SK-N-SH treated with all-trans-retinoic acid at 6 μM for 48 hours (cell line): ENCODE data around the gene TNS1.

Source experiments
- ARNTL ChIP-seq: fragments of 450-650 bp; formaldehyde crosslinking; IDR thresholded peaks from 2 replicates; pipeline ENCODE4 v1.5.0; 2020; ENCODE audit warnings: low read depth, mild to moderate bottlenecking, moderate library complexity, borderline replicate concordance
- ESRRG ChIP-seq: fragments of 250-450 bp; sonication (Bioruptor Pico); IDR thresholded peaks from 2 replicates; pipeline ENCODE4 v1.6.1; 2021; ENCODE audit warnings: mild to moderate bottlenecking
- OSR1 ChIP-seq: fragments of 250-450 bp; sonication (Bioruptor Pico); IDR thresholded peaks from 2 replicates; pipeline ENCODE4 v1.8.0; 2022; ENCODE audit warnings: moderate library complexity, mild to moderate bottlenecking, inconsistent platforms
- PPARA ChIP-seq: fragments of 250-450 bp; sonication (Bioruptor Pico); IDR thresholded peaks from 2 replicates; pipeline ENCODE4 v1.5.0; 2020; ENCODE audit warnings: mild to moderate bottlenecking, borderline replicate concordance
- SNAI2 ChIP-seq: fragments of 250-450 bp; sonication (Bioruptor Pico); IDR thresholded peaks from 2 replicates; pipeline ENCODE4 v1.5.0; 2020; ENCODE audit warnings: mild to moderate bottlenecking, moderate library complexity
- ZFP30 ChIP-seq: fragments of 450-650 bp; formaldehyde crosslinking; IDR thresholded peaks from 2 replicates; pipeline ENCODE4 v1.5.0; 2022; ENCODE audit warnings: mild to moderate bottlenecking, moderate library complexity
- ZNF70 ChIP-seq: fragments of 450-650 bp; formaldehyde crosslinking; IDR thresholded peaks from 2 replicates; pipeline ENCODE4 v1.5.0; 2020; ENCODE audit warnings: mild to moderate bottlenecking, moderate library complexity
- TF ChIP-seq, protein P1 (sequence below): fragments of 250-450 bp; sonication (Bioruptor Pico); IDR thresholded peaks from 2 replicates; pipeline ENCODE4 v1.8.0; 2021; ENCODE audit warnings: low read depth, mild to moderate bottlenecking, moderate library complexity, borderline replicate concordance
- TF ChIP-seq, protein P2 (sequence below): fragments of 250-450 bp; sonication (Bioruptor Pico); IDR thresholded peaks from 2 replicates; pipeline ENCODE4 v1.8.0; 2020; ENCODE audit warnings: mild to moderate bottlenecking, moderate library complexity, borderline replicate concordance
- TF ChIP-seq, protein P3 (sequence below): fragments of 250-450 bp; sonication (Bioruptor Pico); IDR thresholded peaks from 2 replicates; pipeline ENCODE4 v1.5.1; 2020; ENCODE audit warnings: low read depth, mild to moderate bottlenecking, moderate library complexity

DNA sequence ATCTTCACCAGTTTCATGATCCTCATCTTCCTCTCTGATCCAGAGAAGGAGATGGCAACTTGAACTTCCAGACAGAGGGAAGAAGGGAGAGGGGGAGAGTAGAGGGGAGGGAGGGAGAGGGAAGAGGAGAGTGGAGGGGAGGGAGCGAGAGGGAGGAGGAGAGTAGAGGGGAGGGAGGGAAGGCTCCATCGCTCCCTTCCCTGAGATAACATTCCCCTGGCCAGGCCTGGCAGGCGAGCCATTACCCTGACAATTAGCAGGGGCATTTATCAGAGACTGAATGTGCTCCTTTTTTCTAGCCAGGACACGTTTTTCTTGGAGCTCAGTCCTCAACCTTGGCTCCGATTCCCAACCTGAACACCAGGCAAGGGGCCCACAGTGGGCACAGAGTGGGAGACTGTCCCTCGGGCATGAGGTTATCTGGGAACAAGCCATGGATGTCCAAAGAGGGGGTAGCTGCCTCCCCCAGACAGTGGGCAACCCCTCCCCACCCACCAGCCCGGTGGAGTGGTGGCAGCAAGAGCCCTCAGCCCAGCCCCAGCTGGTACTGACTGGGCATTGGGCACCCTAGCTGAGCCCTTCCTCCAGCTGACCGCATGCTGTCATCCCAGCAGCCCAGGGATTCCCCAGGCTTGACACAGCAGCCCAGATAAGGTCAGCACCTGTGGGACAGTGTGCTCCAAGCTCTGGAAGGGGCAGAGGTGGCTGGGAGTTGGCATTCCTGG is 81.8 kb downstream of the TNS1 start:
- TF ChIP-seq, protein P1, sequence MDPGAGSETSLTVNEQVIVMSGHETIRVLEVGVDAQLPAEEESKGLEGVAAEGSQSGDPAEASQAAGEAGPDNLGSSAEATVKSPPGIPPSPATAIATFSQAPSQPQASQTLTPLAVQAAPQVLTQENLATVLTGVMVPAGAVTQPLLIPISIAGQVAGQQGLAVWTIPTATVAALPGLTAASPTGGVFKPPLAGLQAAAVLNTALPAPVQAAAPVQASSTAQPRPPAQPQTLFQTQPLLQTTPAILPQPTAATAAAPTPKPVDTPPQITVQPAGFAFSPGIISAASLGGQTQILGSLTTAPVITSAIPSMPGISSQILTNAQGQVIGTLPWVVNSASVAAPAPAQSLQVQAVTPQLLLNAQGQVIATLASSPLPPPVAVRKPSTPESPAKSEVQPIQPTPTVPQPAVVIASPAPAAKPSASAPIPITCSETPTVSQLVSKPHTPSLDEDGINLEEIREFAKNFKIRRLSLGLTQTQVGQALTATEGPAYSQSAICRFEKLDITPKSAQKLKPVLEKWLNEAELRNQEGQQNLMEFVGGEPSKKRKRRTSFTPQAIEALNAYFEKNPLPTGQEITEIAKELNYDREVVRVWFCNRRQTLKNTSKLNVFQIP (CRISPR knock-in tag) = no peak
- TF ChIP-seq, protein P2, sequence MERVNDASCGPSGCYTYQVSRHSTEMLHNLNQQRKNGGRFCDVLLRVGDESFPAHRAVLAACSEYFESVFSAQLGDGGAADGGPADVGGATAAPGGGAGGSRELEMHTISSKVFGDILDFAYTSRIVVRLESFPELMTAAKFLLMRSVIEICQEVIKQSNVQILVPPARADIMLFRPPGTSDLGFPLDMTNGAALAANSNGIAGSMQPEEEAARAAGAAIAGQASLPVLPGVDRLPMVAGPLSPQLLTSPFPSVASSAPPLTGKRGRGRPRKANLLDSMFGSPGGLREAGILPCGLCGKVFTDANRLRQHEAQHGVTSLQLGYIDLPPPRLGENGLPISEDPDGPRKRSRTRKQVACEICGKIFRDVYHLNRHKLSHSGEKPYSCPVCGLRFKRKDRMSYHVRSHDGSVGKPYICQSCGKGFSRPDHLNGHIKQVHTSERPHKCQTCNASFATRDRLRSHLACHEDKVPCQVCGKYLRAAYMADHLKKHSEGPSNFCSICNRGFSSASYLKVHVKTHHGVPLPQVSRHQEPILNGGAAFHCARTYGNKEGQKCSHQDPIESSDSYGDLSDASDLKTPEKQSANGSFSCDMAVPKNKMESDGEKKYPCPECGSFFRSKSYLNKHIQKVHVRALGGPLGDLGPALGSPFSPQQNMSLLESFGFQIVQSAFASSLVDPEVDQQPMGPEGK (CRISPR knock-in tag) = no peak; the same call in 1 of the 2 replicates
- TF ChIP-seq ZFP30 (CRISPR knock-in tag) (no peak), SNAI2 (CRISPR knock-in tag) (no peak), OSR1 (no peak), ARNTL (CRISPR knock-in tag) (no peak), ZNF70 (CRISPR knock-in tag) (no peak), ESRRG (CRISPR knock-in tag) (no peak), PPARA (CRISPR knock-in tag) (no peak)
- TF ChIP-seq, protein P3, sequence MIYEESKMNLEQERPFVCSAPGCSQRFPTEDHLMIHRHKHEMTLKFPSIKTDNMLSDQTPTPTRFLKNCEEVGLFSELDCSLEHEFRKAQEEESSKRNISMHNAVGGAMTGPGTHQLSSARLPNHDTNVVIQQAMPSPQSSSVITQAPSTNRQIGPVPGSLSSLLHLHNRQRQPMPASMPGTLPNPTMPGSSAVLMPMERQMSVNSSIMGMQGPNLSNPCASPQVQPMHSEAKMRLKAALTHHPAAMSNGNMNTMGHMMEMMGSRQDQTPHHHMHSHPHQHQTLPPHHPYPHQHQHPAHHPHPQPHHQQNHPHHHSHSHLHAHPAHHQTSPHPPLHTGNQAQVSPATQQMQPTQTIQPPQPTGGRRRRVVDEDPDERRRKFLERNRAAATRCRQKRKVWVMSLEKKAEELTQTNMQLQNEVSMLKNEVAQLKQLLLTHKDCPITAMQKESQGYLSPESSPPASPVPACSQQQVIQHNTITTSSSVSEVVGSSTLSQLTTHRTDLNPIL (CRISPR knock-in tag) = no peak
